Right kidney (tissue), 1 donor: ENCODE results near the gene NUP93.
"Not testable (repeated sequence)": the region's sequence is repeated elsewhere in the genome, so short reads cannot be mapped to it uniquely, and the experiment has no call there.

ENCODE experiments used
- DNase-seq: peaks from one replicate; pipeline ENCODE4 v3.0.0-alpha.2; 2016

Gene NUP93

DNA sequence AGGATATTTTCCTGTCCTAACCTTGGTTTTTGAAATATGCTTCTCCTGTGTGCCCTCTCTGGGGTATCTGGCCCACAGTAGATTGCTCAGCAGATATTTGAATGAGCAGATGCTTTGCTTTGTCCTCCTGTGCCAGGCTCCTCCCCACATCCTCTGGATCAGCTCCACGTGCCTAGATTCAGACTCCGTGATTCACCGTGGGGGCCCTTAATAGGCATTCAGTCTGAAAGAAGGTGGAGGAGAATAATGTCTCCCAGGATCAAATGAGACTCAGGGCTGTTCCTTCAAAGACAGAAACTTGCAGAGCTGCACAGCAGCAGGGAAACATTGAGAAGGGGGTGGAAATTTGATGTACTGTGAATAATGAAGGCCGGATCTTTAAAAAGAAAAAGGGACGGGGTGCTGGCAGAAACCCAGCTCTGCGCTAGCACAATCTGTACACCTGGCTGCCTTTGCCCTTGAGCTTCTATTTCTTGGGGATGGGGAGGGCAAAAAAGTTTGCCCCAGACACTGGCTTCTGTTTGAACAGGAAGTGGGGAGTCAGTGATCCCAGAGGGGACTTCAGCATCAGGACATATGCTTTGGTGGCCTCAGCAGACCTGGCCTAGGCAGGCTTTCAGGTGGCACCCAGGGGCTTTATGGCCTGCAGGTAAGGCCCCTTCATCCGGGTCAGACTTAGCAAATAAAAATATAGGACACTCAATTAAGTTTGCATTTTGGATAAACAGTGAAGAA is 119.2 kb downstream of the NUP93 start:
- DNase-seq: no peak

DNA sequence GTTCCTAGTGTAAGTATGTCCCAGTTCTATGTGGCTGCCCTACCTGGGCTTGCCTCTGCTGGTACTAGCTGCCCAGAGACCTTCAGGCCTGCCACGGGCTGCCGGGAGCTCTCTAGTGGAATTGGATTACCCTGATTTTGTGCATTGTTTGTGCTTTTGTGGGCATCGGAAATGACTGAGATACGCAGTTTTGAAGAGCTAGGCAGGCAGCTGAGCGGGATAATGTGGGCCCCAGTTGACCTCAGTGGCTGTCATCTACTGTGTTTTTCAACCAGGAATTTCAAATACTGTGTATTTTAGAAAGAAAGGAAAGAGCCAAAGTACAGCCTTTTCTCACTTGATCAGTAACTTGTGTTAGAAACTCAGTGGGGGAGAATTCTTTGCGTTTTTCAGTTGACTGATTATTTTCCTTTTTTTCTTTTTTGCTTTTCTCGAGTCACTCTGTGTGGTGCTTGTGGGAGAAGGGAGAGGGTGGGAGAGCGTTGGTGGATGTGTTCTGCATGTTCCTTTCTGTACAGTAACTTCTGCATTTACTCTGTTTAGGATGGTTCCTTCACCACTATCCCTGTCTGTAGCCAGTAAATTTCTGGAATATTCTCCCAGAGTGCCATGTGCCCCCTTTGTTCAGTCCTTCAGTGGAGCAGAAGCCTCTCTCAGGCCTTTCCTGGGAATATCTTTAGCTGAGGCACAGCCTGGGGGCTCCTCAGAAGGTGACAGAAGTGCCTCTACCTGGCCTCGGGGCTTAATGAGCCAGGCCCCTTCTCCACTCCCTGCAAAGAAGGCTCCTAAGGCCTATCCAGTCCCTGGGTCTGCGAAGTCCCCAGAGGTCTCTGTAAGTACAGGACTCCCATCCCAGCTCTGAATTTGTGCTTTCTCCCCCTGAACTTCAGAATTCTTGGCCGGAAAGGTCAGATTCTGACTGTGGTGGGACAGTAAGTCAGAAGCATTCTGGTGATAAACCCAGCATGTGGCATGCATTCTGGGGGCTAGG is 120.1 kb downstream of the NUP93 start:
- no peak for DNase-seq

DNA sequence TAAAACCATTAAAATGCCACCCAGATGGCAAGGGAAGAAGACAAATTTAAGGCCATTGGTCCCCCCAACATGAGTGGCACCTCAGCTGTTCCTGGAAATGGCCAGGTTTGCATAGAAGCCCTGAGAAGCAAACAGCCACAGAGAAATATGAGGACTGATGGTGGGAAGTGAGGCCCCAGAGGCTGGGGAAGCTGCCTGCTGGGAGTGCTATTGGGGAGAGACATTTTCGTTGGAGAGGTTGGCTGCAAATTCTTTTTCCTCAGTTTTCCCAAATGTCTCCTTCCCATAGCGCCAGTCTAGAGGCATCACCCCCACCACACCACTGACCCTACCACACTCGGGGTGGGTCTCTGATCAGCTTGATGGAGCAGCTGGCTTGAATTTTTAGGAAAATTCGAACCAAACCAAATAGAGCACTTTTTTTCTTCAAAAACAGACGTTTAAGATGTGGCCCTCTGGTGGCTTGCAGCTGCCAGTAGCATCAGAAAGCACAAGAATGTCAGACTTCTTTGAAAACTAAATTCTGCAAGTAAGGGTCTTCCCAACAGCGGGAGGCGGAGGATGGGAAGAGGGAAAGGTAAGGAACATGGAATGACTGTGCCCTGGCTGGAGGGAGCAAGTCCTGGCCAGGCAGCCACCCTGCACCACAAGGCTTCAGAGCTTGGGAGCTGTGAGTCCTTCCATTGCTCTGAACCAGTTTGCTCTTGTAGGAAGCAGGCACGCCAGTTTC is 121.9 kb downstream of the NUP93 start:
- no peak for DNase-seq

DNA sequence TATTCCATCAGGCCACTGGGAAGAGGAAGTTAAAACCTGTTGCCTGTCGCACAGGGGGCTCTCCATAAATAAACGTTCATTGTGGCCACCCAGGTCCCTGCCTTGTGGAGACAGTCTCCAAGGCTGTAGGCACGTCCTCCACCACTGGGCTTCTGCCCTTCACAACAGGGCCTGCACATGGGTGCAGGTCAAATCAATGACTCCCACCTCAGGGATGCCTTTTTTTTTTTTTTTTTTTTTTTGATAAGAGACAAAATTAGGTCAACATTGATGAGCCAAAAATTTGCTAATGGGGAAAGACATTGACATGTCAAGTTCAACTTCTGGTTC is 122.4 kb downstream of the NUP93 start:
- no peak for DNase-seq

DNA sequence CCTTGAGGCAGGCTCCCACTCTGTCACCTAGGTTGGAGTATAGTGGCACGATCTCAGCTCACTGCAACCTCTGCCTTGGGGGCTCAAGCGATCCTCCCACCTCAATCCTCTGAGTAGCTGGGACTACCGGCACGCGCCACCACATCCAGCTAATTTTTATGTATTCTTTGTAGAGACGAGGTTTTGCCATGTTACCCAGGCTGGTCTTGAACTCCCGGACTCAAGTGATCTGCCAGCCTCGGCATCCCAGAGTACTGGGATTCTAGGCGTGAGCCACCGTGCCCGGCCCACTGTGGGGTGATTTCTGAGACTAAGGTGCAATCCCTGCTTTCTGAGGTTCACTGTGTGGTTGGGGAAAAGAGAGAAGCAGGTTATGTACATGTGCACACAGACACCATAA is 123.0 kb downstream of the NUP93 start:
- DNase-seq: no peak

DNA sequence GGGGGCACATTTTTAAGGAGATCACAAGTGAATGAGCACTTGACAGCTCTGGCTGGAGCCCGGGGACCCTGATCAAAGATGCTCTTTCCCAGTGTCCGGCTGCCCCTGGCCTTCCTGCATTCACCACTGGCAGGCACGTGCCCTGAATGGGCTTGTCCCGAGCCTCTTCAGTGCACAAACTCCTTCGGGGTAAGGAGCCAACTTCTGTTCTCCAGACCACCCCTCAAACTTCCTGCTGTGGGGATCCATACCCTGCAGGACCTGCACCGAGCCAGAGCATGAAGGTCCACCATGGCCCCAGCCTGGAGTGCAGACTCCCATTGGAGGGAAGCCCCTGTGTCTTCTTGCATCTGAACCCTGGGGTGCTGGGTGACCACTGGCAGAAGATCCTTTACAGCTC is 125.3 kb downstream of the NUP93 start:
- no peak for DNase-seq

DNA sequence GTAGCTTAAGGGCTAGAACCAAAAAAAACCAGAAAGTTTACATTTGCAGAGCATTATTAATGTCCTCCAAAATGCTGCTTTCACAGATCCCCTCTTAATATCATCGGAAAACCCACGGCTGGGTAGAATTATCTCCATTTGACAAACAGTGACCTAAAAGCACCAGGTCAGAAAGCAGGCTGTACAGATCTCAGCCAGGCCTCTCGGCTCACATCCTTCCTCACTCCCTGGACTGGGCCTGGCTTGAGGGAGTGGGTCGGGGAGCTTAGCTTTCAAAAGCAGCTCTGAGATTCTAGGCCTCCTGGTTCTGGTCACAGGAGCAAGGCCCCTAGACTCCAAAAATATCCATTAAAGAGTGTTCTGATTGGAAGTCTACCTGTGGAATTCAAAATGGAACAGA is 126.0 kb downstream of the NUP93 start:
- DNase-seq: no peak

DNA sequence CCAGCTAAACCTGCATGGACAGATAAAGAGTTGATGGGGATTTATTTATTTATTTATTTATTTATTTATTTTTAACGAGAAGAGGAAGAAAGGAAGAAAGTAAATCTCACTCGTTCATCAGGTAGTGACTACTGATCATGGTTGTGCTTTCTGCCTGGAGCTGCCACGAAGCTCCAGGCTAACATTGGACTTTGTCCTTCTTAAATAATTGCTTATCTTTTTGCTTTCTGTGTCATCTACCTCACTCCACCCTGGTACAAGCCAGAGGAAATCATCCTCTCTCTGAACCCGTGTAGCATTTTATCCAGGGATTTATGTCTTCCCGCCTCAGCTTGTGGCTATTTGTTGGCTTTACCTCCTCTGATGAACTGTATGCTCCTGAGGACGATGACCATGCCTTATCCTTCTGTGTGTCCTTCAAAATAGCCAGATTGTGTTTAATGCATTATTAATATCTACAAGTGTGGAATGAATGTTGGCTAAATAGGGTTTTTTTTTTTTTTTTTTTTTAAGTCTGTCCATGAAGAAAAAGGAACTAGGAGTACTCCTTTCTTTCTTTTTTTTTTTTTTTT is 127.0 kb downstream of the NUP93 start:
- no peak for DNase-seq

DNA sequence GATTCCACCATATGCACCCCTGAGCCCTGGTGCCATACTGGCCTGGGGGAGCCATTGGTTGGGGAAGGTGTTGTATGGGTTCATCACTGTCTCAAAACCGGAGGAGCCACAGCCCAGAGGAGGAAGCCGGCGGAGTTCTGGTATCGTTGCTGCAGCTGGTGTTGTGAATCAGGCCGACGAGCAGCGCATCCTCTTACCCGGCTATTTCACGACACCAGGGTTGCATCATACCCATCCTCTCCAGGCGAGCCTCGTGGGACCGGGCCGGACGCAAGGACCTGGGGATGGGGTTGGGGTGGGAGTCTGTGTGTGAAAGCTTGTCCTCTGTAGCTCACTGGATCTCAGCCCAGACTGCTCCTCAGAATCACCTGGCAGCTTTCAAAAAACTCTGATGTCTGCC is 128.4 kb downstream of the NUP93 start:
- no peak for DNase-seq

DNA sequence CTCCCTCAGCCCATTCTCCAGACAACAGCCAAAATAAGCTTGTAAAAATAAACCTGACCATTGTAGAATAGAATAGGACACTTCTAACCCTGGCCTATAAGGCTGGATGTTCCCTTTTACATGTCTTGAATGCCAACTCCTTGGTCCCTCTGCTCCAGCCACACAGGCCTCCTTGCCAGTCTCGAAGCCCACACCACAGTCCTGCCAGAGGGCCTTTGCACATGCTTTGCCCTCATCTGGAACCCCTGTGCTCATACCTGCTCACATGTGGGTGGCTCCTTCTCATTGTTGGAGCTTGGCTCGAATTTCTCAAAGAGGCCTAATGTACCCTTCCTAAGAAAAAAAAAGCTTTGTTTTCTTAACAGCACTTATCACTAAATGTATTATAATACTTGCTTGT is 129.7 kb downstream of the NUP93 start:
- DNase-seq: no peak

DNA sequence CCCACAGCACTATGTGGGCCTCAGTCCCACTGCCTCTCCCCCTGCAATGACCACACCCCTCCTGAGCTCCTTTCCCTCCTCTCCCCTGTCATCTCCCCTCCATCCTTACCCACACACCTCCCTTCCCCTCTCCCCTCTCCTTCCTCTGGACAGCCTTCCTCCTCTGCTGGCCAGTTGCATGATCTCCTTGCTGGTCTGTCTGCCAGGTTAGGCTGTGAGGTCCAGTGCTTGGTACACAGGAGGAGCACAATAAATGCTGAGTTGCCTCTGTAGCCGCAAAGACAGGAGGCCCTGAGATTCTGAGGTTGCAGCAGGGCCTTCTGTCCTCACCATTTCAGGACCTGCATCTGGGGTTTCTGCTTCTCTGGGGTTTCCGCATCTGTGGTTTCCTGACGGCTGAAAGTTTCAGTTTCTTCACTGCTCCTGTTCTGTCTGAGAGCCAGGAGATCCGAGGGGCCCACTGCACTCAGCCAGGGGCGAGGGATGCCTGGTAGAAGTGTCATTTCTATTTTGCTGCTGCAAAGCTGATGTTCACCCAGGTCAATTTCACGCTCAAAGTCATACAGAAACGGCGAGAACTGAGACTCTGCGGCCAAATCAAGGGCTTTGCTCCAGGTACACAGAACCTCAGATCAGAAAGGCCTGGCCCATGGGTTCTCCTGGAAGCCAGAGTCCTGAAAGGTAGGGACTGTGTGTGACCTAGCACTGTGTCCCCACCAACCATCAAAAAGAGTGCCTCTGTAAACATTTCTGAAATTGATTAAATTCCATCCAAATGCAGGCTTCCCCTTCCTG is 130.5 kb downstream of the NUP93 start:
- no peak for DNase-seq

DNA sequence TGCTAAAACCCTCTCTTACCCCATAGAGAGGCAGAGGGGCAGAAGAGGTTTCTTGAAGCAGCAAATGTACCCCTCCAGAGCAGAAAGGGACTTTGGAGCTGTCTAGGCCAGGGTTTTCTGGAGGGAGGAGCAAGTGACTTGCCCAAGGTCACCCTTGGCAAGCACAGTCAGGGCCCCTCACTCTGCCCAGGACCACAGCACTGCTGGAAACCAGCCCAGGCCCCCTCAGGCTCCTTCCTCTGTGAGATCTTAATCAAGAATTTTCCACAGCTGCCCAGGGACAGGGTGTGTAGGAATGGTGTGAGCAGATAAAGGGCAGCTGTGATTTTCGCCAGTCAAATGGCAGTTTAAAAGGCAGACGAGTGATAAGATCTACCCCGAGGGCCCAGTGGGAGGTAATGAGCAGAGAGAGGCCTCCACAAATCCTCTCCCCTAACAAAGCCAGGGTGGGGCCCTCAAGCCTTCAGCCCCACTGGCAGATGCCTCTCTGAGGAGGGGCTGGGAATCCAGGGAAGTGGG is 131.2 kb downstream of the NUP93 start:
- no peak for DNase-seq

DNA sequence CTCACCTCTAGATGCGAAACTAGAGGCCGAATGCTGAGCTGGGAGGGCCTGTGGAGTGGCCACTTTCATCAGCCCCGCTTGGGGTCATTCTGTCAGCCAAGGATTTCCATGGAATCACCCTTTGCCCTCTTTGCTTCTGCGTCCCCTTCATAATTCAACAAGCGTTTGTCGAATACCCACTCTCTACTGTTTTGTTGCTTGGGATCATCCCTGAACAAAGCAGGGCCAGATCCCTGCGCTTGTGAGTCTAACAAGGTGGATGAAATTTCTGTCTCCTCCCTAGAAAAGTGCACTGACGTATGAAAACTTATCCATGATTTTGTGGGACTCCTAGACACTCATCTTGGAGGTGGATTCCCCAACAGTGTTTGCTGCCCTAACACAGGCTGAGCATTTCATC is 131.8 kb downstream of the NUP93 start:
- DNase-seq: no peak

DNA sequence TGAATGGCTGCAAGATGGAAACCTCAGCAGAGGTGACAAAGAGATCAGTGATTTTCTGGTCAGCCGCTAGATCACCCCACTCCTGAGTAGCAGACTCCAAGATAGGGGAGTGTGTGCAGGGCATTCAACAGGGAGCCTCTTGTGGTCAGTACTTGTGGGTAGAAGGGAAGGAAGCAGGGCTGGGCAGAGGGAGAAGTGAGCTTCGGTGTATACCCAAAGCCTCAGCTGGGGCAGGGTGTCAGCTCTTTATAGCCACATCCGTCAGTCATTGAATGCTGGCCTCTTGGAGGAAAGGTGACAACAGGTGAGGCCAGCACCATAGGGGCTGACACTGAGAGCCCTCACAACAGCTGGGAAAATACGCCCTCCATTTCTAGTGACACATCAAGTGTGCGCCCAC is 132.8 kb downstream of the NUP93 start:
- no peak for DNase-seq

DNA sequence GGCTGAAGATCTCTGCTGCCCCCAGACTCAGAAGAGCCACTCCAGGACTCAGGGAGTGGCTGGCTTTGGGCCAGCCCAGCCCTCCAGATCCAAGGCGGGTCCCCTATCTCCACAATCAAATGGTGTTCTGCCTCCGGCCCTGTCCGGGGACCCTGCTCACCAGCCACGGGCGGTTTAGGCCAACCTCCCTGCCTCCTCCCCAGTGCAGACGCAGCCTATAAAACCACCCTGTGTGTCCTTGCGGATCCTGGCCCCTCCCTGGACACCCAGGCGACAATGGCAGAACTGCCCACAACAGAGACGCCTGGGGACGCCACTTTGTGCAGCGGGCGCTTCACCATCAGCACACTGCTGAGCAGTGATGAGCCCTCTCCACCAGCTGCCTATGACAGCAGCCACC is 135.0 kb downstream of the NUP93 start, which contains the start of gene SLC12A3:
Gene SLC12A3 (plus strand): TSS at position 248 of the 400 bp plus-strand sequence. CDS start 29 bp downstream, at position 277.
- DNase-seq: no peak

DNA sequence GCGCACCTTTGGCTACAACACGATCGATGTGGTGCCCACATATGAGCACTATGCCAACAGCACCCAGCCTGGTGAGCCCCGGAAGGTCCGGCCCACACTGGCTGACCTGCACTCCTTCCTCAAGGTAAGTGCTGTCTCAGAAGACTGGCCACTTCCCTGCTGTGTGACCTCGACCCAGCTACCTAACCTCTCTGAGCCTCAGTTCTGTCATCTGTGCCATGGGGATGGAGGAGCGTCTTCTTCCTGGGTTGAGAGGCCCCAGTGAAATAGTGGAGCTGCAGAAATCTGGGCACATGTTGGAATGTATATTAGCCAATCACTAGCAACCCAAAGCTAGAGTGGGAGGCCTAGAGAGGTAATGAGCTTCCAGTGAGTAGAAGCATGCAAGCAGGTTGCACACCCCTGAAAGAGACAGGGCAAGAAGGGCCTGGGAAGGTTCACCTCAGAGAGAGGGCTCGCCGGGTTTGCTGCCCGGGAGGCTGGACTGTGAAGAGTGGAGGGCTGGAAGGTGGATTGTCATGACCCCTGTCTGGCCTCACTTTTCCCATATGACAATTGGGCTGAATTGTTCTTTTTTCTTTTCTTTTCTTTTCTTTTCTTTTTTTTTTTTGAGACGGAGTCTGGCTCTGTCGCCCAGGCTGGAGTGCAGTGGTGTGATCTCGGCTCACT is 135.6 kb downstream of the NUP93 start:
- DNase-seq: no peak

DNA sequence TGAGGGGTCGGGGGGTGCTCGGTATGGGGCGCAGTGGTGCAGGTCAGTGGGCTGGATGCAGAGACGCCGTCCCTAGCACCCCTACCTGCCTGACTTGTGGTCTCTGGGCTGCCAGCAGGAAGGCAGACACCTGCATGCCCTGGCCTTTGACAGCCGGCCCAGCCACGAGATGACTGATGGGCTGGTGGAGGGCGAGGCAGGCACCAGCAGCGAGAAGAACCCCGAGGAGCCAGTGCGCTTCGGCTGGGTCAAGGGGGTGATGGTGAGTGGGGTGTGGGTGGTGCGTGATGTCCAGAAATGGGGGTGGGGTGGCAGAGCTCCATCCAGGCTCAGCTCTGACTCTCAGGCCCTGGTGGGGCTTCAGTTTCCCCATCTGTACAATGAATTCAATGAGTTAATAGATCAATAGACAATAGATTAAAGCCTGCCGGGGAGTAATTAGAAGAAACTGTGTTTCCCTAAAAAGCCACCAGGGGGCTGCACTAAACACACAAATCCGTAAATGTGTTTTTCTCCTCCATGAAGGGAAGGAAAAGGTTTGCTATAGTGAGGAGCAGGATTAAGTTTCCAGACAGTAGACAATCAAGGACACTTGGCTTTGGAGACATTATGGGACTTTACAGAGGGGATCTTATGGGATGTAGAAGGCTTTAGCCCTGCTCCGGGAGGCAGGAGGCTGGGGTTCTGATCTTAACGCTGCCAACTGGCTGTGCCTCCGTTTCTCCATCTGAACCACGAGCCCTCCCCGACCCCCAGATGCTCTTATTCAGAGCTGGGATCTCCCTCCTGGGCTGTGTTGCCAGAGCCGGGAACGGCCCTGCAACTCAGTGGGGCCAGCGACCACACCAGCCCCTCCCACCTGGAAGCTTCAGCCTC is 137.3 kb downstream of the NUP93 start:
- DNase-seq: no peak

DNA sequence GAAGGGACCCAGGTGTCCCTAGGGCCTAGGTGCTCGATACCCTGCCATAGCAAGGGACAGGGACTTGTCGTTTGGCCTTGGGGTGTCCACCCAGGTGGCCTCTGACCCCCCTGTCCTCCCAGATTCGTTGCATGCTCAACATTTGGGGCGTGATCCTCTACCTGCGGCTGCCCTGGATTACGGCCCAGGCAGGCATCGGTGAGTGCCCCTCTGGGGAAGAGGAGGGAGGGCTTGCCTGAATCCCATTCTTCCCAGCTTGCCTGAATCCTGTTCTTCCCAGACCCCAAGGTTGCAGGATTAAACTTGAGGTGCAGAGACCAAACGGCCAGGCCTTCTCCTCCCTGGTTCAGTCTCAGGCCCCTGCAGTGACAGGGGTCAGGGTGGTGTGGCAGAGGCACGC is 138.2 kb downstream of the NUP93 start:
- no peak for DNase-seq

DNA sequence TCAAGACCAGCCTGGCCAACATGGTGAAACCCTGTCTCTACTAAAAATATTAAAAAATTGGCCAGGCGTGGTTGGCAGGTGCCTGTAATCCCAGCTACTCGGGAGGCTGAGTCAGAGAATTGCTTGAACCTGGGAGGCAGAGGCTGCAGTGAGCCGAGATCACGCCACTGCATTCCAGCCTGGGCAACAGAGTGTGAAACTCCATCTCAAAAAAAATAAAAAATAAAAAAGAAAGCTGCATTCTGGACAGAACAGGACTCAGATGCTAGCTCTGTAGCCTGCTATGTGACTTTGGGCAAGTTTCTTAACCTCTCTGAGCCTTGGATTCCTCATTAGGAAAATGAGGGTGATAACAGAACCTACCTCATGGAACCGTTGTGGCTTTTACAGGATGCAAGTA is 138.8 kb downstream of the NUP93 start:
- DNase-seq: not testable (repeated sequence)
